D341Med (cell line): ENCODE measurements around the gene NTN1.

Source experiments
- DNase-seq: peaks from one replicate; pipeline ENCODE4 v3.0.0; 2012; ENCODE audit warnings: low spot score

The NTN1 gene

GRCh38 chr17:9218064-9218635 lies 196.8 kb downstream of the NTN1 start:
- no peak for DNase-seq

GRCh38 chr17:9218911-9219310 lies 197.6 kb downstream of the NTN1 start:
- DNase-seq = no peak

GRCh38 chr17:9219631-9220397 lies 198.5 kb downstream of the NTN1 start:
- no peak for DNase-seq

GRCh38 chr17:9220398-9221146 lies 199.3 kb downstream of the NTN1 start:
- DNase-seq = no peak

GRCh38 chr17:9221147-9221921 lies 200.0 kb downstream of the NTN1 start:
- no peak for DNase-seq

GRCh38 chr17:9221922-9222180 lies 200.5 kb downstream of the NTN1 start:
- no peak for DNase-seq

- no peak for DNase-seq
Measured at GRCh38 chr17:9223531-9223930, 202.2 kb downstream of the NTN1 start.

- no peak for DNase-seq
Measured at GRCh38 chr17:9224485-9224884, 203.2 kb downstream of the NTN1 start.

- no peak for DNase-seq
Measured at GRCh38 chr17:9225305-9226101, 204.2 kb downstream of the NTN1 start.

- no peak for DNase-seq
Measured at GRCh38 chr17:9226130-9226793, 205.0 kb downstream of the NTN1 start.

GRCh38 chr17:9226794-9227135 lies 205.5 kb downstream of the NTN1 start:
- no peak for DNase-seq

- no peak for DNase-seq
Measured at GRCh38 chr17:9227819-9228407, 206.6 kb downstream of the NTN1 start.

- no peak for DNase-seq
Measured at GRCh38 chr17:9228408-9229159, 207.3 kb downstream of the NTN1 start.

- DNase-seq = no peak
Measured at GRCh38 chr17:9229160-9229825, 208.0 kb downstream of the NTN1 start.

- no peak for DNase-seq
Measured at GRCh38 chr17:9229826-9230201, 208.5 kb downstream of the NTN1 start.

GRCh38 chr17:9230346-9230745 lies 209.0 kb downstream of the NTN1 start:
- DNase-seq = no peak

- no peak for DNase-seq
Measured at GRCh38 chr17:9230861-9231260, 209.6 kb downstream of the NTN1 start.

- DNase-seq = no peak
Measured at GRCh38 chr17:9231449-9232154, 210.3 kb downstream of the NTN1 start.

- DNase-seq = no peak
Measured at GRCh38 chr17:9232155-9232475, 210.8 kb downstream of the NTN1 start.
